Brain microvascular endothelial cell (primary cell): ENCODE data around the gene CGRRF1.

Source experiments
- DNase-seq: peaks from one replicate; pipeline ENCODE4 v3.0.0-alpha.2; 2020
- H3K27ac ChIP-seq: fragments of 250-450 bp; sonication (Bioruptor Pico); 2 replicates; pipeline ENCODE4 v1.5.1; 2020; ENCODE audit warnings: mild to moderate bottlenecking, moderate library complexity
- H3K27me3 ChIP-seq: fragments of 250-450 bp; sonication (Bioruptor Pico); replicated peaks from 2 replicates; pipeline ENCODE4 v1.5.1; 2020; ENCODE audit warnings: mild to moderate bottlenecking
- H3K36me3 ChIP-seq: fragments of 250-450 bp; sonication (Bioruptor Pico); replicated peaks from 2 replicates; pipeline ENCODE4 v1.5.1; 2020; ENCODE audit warnings: mild to moderate bottlenecking
- H3K4me3 ChIP-seq: 2 replicates; pipeline ENCODE4 v1.5.1; 2011; ENCODE audit warnings: low read depth, mild to moderate bottlenecking, control low read depth, low read length, moderate library complexity
- CTCF ChIP-seq: IDR thresholded peaks from 2 replicates; pipeline ENCODE4 v1.5.1; 2011; ENCODE audit warnings: low read depth, mild to moderate bottlenecking, moderate library complexity, low read length, control low read depth, inconsistent platforms; ENCODE audit errors: missing control alignments
- in situ Hi-C: cut with HindIII; loops from 2 replicates; pipeline ENCODE4 v1.10.0; 2017; ENCODE audit warnings: low sequenced_read_pairs, low pct_ligation_motif_present

Gene CGRRF1

DNA sequence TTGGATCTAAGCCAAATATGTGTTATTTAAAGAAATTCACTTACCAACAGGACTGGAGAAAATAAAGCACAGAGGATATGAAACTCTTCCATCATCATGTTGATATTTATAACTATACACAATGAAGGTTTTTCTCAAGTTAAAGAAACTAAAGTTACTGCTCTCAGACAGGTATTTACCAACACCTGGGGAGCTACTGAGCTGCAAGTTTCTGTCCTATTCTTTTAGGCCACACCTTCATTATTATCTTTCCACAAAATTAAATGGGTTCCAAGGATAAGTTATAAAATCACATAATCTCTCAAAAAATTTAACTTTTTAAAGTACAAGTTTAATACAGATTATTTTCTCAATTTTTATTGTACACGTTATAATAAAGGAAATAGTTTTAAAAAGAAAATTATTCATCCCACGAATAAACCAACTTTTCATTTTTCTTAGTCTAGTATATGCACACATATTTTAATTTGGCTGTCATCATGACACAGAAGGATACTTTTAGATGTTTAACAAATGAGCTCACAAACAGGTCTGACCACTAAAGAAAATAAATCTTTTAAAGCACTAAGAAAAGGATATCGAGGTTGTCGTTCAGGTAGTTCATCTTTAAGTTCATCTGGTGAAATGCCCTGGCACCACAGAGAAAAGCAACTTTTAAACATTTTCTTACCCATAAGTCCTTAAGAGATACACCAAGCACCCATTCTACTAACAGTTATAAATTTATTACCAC, 28.7 kb upstream of the CGRRF1 start:
- Histone ChIP-seq H3K4me3 (no peak overlapping the region), H3K27me3 (no peaks in the 10 kb centered on the region), H3K36me3 (peaks cover 26% of the 10 kb centered on the region), H3K27ac (no peak overlapping the region)
- no peak for DNase-seq
- in situ Hi-C loops = no loop called here
- TF ChIP-seq CTCF = no peak

DNA sequence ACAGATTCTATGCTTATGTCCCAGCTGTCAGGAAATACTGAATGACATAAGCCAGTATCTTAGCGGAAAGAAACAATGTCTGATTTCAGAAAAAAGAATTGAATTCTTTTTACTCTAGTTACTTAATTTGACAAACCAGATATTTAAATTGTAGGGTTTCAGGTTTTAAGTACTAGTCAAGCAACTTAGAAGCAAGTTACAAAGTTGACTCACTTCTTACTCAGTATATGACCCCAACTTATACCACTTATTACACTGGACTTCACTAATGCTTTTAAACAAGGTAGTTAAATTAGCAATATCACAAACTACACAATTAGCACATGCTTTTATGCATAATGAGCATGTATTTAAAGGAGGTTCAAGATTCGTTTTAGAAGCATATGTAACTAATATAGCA, 28.0 kb upstream of the CGRRF1 start:
- Histone ChIP-seq H3K27me3 (no peaks in the 10 kb centered on the region), H3K4me3 (no peak overlapping the region), H3K36me3 (peaks cover 26% of the 10 kb centered on the region), H3K27ac (no peak overlapping the region)
- in situ Hi-C loops = no loop called here
- no peak for DNase-seq
- TF ChIP-seq CTCF = no peak

- H3K36me3 ChIP-seq = peaks cover 26% of the 10 kb centered on the region
- H3K27me3 ChIP-seq = no peaks in the 10 kb centered on the region
- no peak for TF ChIP-seq CTCF
- in situ Hi-C loops = no loop called here
- DNase-seq = no peak
- H3K27ac ChIP-seq = no peak overlapping the region
- no peak overlapping the region for H3K4me3 ChIP-seq
Observed at GRCh38 chr14:54483073-54483745, 26.5 kb upstream of the CGRRF1 start.

GRCh38 chr14:54483846-54484245, 25.9 kb upstream of the CGRRF1 start:
- Histone ChIP-seq H3K27me3 (no peaks in the 10 kb centered on the region), H3K36me3 (peaks cover 20% of the 10 kb centered on the region), H3K4me3 (no peak overlapping the region), H3K27ac (no peak overlapping the region)
- no peak for TF ChIP-seq CTCF
- DNase-seq = no peak
- in situ Hi-C loops = no loop called here

DNA sequence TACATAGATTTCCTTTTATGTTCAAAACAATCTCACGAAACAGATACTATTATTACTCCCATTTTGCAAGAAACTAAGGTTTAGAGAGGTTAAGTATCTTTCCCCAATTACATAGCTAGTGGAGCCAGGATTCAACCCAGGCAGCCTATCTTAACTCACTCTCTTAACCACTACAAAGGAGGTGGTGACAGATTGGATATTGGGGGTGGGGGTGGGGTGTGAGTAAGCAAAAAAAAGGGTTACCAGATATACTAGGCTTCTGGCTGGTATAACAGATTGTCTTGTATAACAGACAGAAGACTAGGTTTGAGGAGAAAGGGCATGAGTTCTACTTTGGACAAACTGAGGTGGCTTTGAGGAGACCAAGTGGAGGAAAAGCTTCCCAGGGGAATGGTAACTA, 23.0 kb upstream of the CGRRF1 start:
- no peak overlapping the region for H3K4me3 ChIP-seq
- DNase-seq = no peak
- in situ Hi-C loops = no loop called here
- H3K27ac ChIP-seq = no peak overlapping the region
- TF ChIP-seq CTCF = no peak
- H3K36me3 ChIP-seq = peaks cover 15% of the 10 kb centered on the region
- no peaks in the 10 kb centered on the region for H3K27me3 ChIP-seq
